A549 (cell line): ENCODE measurements around the gene SOX8. TPM values are rescaled to one million over a fixed set of nuclear protein-coding genes. Genes with fewer than 3 reads are reported as not detected.

Experiments used
- ATAC-seq, 2 experiments: fragments of 200-7000 bp in 1 of 2; fragments of >200 bp in 1 of 2; cut with Nextera tagmentation in 1 of 2; cut with Tn5 transposase in 1 of 2; 3 replicates each; pipeline versions ENCODE4 v1.8.0 to v1.9.1; 2018 to 2020; ENCODE audit warnings: mild to moderate bottlenecking in 1 of 2, moderate library complexity in 1 of 2
- CTCF ChIA-PET: fragments of 300-600 bp; sonication (Branson Sonifier 250); formaldehyde crosslinking; extraction: SDS; loops from one replicate; lab custom pipeline; 2021; ENCODE audit warnings: antibody characterized with exemption, inconsistent platforms; lab: Yijun Ruan, JAX
- POLR2A ChIA-PET: fragments of 350-600 bp; formaldehyde crosslinking; extraction: SDS; loops from one replicate; lab custom pipeline; 2021; ENCODE audit warnings: antibody characterized with exemption, inconsistent platforms; lab: Yijun Ruan, JAX
- DNase-seq, 2 experiments: peaks; one replicate each; pipeline versions ENCODE4 v3.0.0 to v3.0.0-alpha.2; 2011 to 2016; ENCODE audit warnings: low read depth in 1 of 2, low spot score in 1 of 2
- FAIRE-seq: peaks from 2 replicates; lab custom pipeline; 2011; peaks lifted over from hg19 to GRCh38; lab: Jason Lieb, UNC
- H3K27ac ChIP-seq, 2 experiments: fragments of >200 bp; sonication (Bioruptor Twin); formaldehyde crosslinking; 3 replicates each; pipeline ENCODE4 v1.5.1; 2016 to 2017
- H3K4me1 ChIP-seq: fragments of >200 bp; sonication (Bioruptor Twin); formaldehyde crosslinking; 3 replicates; pipeline ENCODE4 v1.6.1; 2016
- H3K4me2 ChIP-seq: fragments of >200 bp; sonication (Bioruptor Twin); formaldehyde crosslinking; 3 replicates; pipeline ENCODE4 v1.6.1; 2016
- H3K4me3 ChIP-seq: fragments of >200 bp; sonication (Bioruptor Twin); formaldehyde crosslinking; 3 replicates; pipeline ENCODE4 v1.5.1; 2016
- H3K9me3 ChIP-seq: fragments of >200 bp; sonication (Bioruptor Twin); formaldehyde crosslinking; 3 replicates; pipeline ENCODE4 v1.6.1; 2016
- BCL3 ChIP-seq: fragments of >200 bp; sonication (Bioruptor Twin); formaldehyde crosslinking; IDR thresholded peaks from 3 replicates; pipeline ENCODE4 v1.6.1; 2016
- BHLHE40 ChIP-seq: IDR thresholded peaks from 2 replicates; pipeline ENCODE4 v1.6.1; 2012; ENCODE audit warnings: low read depth, low read length, inconsistent platforms
- CBX2 ChIP-seq: fragments of 200-600 bp; sonication (generic); IDR thresholded peaks from 2 replicates; pipeline ENCODE4 v1.6.1; 2016; ENCODE audit warnings: low read depth, mild to moderate bottlenecking, borderline replicate concordance
- CBX8 ChIP-seq: fragments of 200-600 bp; sonication (generic); IDR thresholded peaks from 2 replicates; pipeline ENCODE4 v1.6.1; 2016
- CHD2 ChIP-seq: fragments of 150-350 bp; IDR thresholded peaks from 2 replicates; pipeline ENCODE4 v1.6.1; 2014; ENCODE audit warnings: low read length; ENCODE audit not compliant: partially characterized antibody
- E2F6 ChIP-seq: IDR thresholded peaks from 2 replicates; pipeline ENCODE4 v1.6.1; 2012; ENCODE audit warnings: low read depth, borderline replicate concordance
- ELK1 ChIP-seq: fragments of 150-350 bp; IDR thresholded peaks from 2 replicates; pipeline ENCODE4 v1.6.1; 2014; ENCODE audit warnings: low read depth, mild to moderate bottlenecking, low read length
- HDAC2 ChIP-seq: fragments of 200-600 bp; sonication (generic); IDR thresholded peaks from 2 replicates; pipeline ENCODE4 v1.6.1; 2016
- HES2 ChIP-seq: fragments of >200 bp; sonication (Bioruptor Twin); formaldehyde crosslinking; IDR thresholded peaks from 2 replicates; pipeline ENCODE4 v1.6.1; 2016
- HMGXB4 ChIP-seq: fragments of 250-450 bp; sonication (Bioruptor Pico); IDR thresholded peaks from 2 replicates; pipeline ENCODE4 v1.5.0; 2021; ENCODE audit warnings: mild to moderate bottlenecking, moderate library complexity, borderline replicate concordance
- KDM5A ChIP-seq: fragments of 200-600 bp; sonication (generic); IDR thresholded peaks from 2 replicates; pipeline ENCODE4 v1.6.1; 2016; ENCODE audit warnings: antibody characterized with exemption, mild to moderate bottlenecking
- MAX ChIP-seq: IDR thresholded peaks from 2 replicates; pipeline ENCODE4 v1.6.1; 2012
- MAZ ChIP-seq: fragments of 150-350 bp; IDR thresholded peaks from 2 replicates; pipeline ENCODE4 v1.6.1; 2014; ENCODE audit warnings: antibody characterized with exemption, low read depth, low read length, borderline replicate concordance
- NPAS2 ChIP-seq: fragments of 250-450 bp; sonication (Bioruptor Pico); IDR thresholded peaks from 2 replicates; pipeline ENCODE4 v1.8.0; 2022; ENCODE audit warnings: mild to moderate bottlenecking, moderate library complexity, borderline replicate concordance
- PHF8 ChIP-seq: fragments of 200-600 bp; sonication (generic); IDR thresholded peaks from 2 replicates; pipeline ENCODE4 v1.6.1; 2016; ENCODE audit warnings: low read depth, mild to moderate bottlenecking, antibody characterized with exemption, moderate library complexity, borderline replicate concordance
- RAD21 ChIP-seq, 2 experiments: fragments of >200 bp in 1 of 2; sonication (Bioruptor Twin) in 1 of 2; formaldehyde crosslinking in 1 of 2; IDR thresholded peaks in 1 of 2; conservative IDR thresholded peaks in 1 of 2; 2 replicates in 1 of 2; 3 replicates in 1 of 2; pipeline ENCODE4 v1.6.1; 2012 to 2018; ENCODE audit warnings: inconsistent platforms in 1 of 2
- RARB ChIP-seq: fragments of 250-450 bp; sonication (Bioruptor Pico); IDR thresholded peaks from 2 replicates; pipeline ENCODE4 v1.8.0; 2021; ENCODE audit warnings: mild to moderate bottlenecking, moderate library complexity
- RCOR1 ChIP-seq: fragments of 150-350 bp; IDR thresholded peaks from 2 replicates; pipeline ENCODE4 v1.6.1; 2014; ENCODE audit warnings: antibody characterized with exemption, low read length, low read depth
- REST ChIP-seq: fragments of 200-600 bp; sonication (generic); IDR thresholded peaks from 2 replicates; pipeline ENCODE4 v1.6.1; 2016; ENCODE audit warnings: antibody characterized with exemption, mild to moderate bottlenecking, moderate library complexity
- RFX5 ChIP-seq: fragments of 450-650 bp; IDR thresholded peaks from 2 replicates; pipeline ENCODE4 v1.7.1; 2014; ENCODE audit warnings: antibody characterized with exemption, mild to moderate bottlenecking, moderate library complexity
- RNF2 ChIP-seq: fragments of 200-600 bp; sonication (generic); IDR thresholded peaks from 2 replicates; pipeline ENCODE4 v1.6.1; 2016; ENCODE audit warnings: low read depth, mild to moderate bottlenecking, antibody characterized with exemption, moderate library complexity, borderline replicate concordance
- SMC3 ChIP-seq: fragments of >200 bp; sonication (Bioruptor Twin); formaldehyde crosslinking; IDR thresholded peaks from 3 replicates; pipeline ENCODE4 v1.6.1; 2018; ENCODE audit warnings: inconsistent platforms
- TFCP2L1 ChIP-seq: fragments of 250-450 bp; sonication (Bioruptor Pico); IDR thresholded peaks from 2 replicates; pipeline ENCODE4 v1.5.0; 2021; ENCODE audit warnings: mild to moderate bottlenecking
- TP53 ChIP-seq: fragments of 250-450 bp; sonication (Bioruptor Pico); IDR thresholded peaks from 2 replicates; pipeline ENCODE4 v1.5.0; 2021; ENCODE audit warnings: mild to moderate bottlenecking, moderate library complexity
- ZNF302 ChIP-seq: fragments of 250-450 bp; sonication (Bioruptor Pico); IDR thresholded peaks from 2 replicates; pipeline ENCODE4 v1.9.0; 2021; ENCODE audit warnings: inconsistent platforms, mild to moderate bottlenecking, moderate library complexity
- WGBS: methylation state at CpG from one replicate; pipeline ENCODE4 v1.1.6; 2017; ENCODE audit errors: missing lambda C conversion rate; 5-methylcytosine and 5-hydroxymethylcytosine counted together
- polyA plus RNA-seq, 4 experiments: library from polyadenylated mRNA; depleted of rRNA in 3 of 4; stranded (reverse); fragments of >200 nt; fragmentation: RNase III in 1 of 4; extraction: RNeasy Plus Mini Kit Qiagen cat#74134 plus additional on column Dnase treatment in 1 of 4; gene quantifications; 2 replicates in 3 of 4; 3 replicates in 1 of 4; pipeline ENCODE4 v1.2.3, GENCODE V29; 2011 to 2017

SOX8 gene
- polyA plus RNA-seq, 2 of the 4 experiments (the other 2 are of a cell fraction) = 0.06 to 0.22 TPM

- H3K4me1 ChIP-seq = no peaks in the 10 kb centered on the region
- no peaks in the 10 kb centered on the region; the same call in 2 of the 3 replicates for H3K9me3 ChIP-seq
- WGBS = 83% methylated on average over 24 of the region's 24 CpGs
- ChIA-PET CTCF (interaction anchor here (0.6 to 1.9 kb wide), 3 partner anchors 13 to 98 kb away, joined by 3 to 5 read pairs (median 3); no protein-coding TSS in a partner anchor), POLR2A (no interaction called here)
- FAIRE-seq (no peak), DNase-seq (no peak), ATAC-seq (no peak; a peak in 1 of 6 replicates)
- no peak overlapping the region for H3K27ac ChIP-seq
- no peak for TF ChIP-seq TFCP2L1 (CRISPR knock-in tag)
- no peak for TF ChIP-seq HES2
- TF ChIP-seq E2F6 = no peak
- no peak for TF ChIP-seq MAX
- TF ChIP-seq CBX8 = no peak
- TF ChIP-seq ELK1 = no peak
- TF ChIP-seq RCOR1 = no peak
- TF ChIP-seq MAZ = no peak
- TF ChIP-seq RAD21 (conservative IDR thresholded peaks at IDR 0.05 in 1 of 2, IDR thresholded peaks at IDR 0.05 in 1 of 2) = no peak
- TF ChIP-seq HMGXB4 (CRISPR knock-in tag) = no peak
- no peak for TF ChIP-seq ZNF302
- TF ChIP-seq BHLHE40 = no peak
- TF ChIP-seq TP53 (CRISPR knock-in tag) = no peak
- TF ChIP-seq KDM5A = no peak
- TF ChIP-seq CBX2 = no peak
- TF ChIP-seq RARB (CRISPR knock-in tag) = no peak
- no peak for TF ChIP-seq PHF8
- TF ChIP-seq RFX5 = no peak
- no peak for TF ChIP-seq BCL3
- H3K4me3 ChIP-seq = no peak overlapping the region
- H3K4me2 ChIP-seq = no peak overlapping the region
These were observed 22.1 kb upstream of the SOX8 start for GRCh38 chr16:959232-960040.

- ChIA-PET CTCF (interaction anchor here (0.7 kb wide), 1 partner anchor 90 kb away, joined by 3 read pairs; no protein-coding TSS in a partner anchor), POLR2A (no interaction called here)
- ATAC-seq (no peak), DNase-seq (no peak), FAIRE-seq (no peak)
- no peaks in the 10 kb centered on the region for H3K4me1 ChIP-seq
- no peak overlapping the region for H3K4me3 ChIP-seq
- H3K27ac ChIP-seq = no peak overlapping the region
- TF ChIP-seq NPAS2 (CRISPR knock-in tag) (no peak), CHD2 (no peak), HDAC2 (no peak), SMC3 (no peak), RNF2 (no peak), REST (no peak)
- WGBS = 91% methylated on average over 22 of the region's 22 CpGs
- peaks cover 16% of the 10 kb centered on the region for H3K9me3 ChIP-seq
- H3K4me2 ChIP-seq = no peak overlapping the region
These were observed 19.2 kb upstream of the SOX8 start for GRCh38 chr16:962366-962765.
